Measurements from ENCODE around the gene RASL11A.

RASL11A gene

DNA sequence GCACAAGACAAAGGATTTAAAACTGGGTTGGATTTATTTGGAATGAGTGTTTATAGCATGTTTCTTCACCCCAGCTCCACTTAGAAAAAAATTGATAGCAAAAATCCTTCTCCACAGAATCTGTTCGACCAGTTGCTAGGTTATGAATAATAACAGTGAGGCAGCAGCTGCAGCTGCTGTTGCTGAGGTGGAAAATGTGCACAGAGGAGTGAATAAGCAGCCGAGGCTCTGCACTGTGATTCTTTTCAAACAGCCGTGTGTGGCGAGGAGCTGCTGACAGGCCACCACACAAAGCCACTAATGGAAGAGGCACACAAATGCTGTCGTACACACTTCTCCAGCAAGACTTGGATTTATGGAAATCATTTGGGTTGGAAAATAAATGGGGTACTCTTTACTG, 6.4 kb upstream of the RASL11A start:
- no peak for DNase-seq (ENCODE audit: low read depth, low spot score)
- CTCF ChIA-PET: interaction anchor here (2.7 to 3.8 kb wide), 2 partner anchors 10 to 279 kb away, joined by 7 to 16 read pairs; no protein-coding TSS in a partner anchor

GRCh38 chr13:27264648-27265047, 6.0 kb upstream of the RASL11A start:
- CTCF ChIA-PET: interaction anchor here (1.1 to 3.8 kb wide), 3 partner anchors 10 to 280 kb away, joined by 3 to 16 read pairs (median 7); no protein-coding TSS in a partner anchor
- TF ChIP-seq, protein P1, sequence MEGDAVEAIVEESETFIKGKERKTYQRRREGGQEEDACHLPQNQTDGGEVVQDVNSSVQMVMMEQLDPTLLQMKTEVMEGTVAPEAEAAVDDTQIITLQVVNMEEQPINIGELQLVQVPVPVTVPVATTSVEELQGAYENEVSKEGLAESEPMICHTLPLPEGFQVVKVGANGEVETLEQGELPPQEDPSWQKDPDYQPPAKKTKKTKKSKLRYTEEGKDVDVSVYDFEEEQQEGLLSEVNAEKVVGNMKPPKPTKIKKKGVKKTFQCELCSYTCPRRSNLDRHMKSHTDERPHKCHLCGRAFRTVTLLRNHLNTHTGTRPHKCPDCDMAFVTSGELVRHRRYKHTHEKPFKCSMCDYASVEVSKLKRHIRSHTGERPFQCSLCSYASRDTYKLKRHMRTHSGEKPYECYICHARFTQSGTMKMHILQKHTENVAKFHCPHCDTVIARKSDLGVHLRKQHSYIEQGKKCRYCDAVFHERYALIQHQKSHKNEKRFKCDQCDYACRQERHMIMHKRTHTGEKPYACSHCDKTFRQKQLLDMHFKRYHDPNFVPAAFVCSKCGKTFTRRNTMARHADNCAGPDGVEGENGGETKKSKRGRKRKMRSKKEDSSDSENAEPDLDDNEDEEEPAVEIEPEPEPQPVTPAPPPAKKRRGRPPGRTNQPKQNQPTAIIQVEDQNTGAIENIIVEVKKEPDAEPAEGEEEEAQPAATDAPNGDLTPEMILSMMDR (IDR thresholded peaks at IDR 0.05; ENCODE audit: insufficient read depth, low read length, missing control alignments): no peak
- no peak overlapping the region for H3K4me3 ChIP-seq (ENCODE audit: low read depth, low read length)
- POLR2A ChIA-PET: no interaction called here
- no peak for DNase-seq (ENCODE audit: low read depth, low spot score)

More for the DNA sequence above, 6.4 kb upstream of the RASL11A start:
- POLR2A ChIA-PET: no interaction called here
- no peak overlapping the region for H3K4me3 ChIP-seq (ENCODE audit: low read depth, low read length)
- TF ChIP-seq, protein P1 (IDR thresholded peaks at IDR 0.05; ENCODE audit: insufficient read depth, low read length, missing control alignments): no peak

- CTCF ChIA-PET: interaction anchor here (1.0 to 1.4 kb wide), 4 partner anchors 9 to 281 kb away, joined by 3 to 5 read pairs (median 4); no protein-coding TSS in a partner anchor
- no peak overlapping the region for H3K4me3 ChIP-seq (ENCODE audit: low read depth, low read length)
- TF ChIP-seq, protein P1 (IDR thresholded peaks at IDR 0.05; ENCODE audit: insufficient read depth, low read length, missing control alignments): no peak
- no peak for DNase-seq (ENCODE audit: low read depth, low spot score)
- POLR2A ChIA-PET: no interaction called here
These were observed 3.7 kb upstream of the RASL11A start for GRCh38 chr13:27266917-27267316.

GRCh38 chr13:27267596-27267995, 3.0 kb upstream of the RASL11A start:
- TF ChIP-seq, protein P1 (IDR thresholded peaks at IDR 0.05; ENCODE audit: insufficient read depth, low read length, missing control alignments): no peak
- POLR2A ChIA-PET: no interaction called here
- no peak for DNase-seq (ENCODE audit: low read depth, low spot score)
- CTCF ChIA-PET: interaction anchor here (1.0 to 1.4 kb wide), 4 partner anchors 10 to 282 kb away, joined by 3 to 5 read pairs (median 4); no protein-coding TSS in a partner anchor
- H3K4me3 ChIP-seq (ENCODE audit: low read depth, low read length): no peak overlapping the region

DNA sequence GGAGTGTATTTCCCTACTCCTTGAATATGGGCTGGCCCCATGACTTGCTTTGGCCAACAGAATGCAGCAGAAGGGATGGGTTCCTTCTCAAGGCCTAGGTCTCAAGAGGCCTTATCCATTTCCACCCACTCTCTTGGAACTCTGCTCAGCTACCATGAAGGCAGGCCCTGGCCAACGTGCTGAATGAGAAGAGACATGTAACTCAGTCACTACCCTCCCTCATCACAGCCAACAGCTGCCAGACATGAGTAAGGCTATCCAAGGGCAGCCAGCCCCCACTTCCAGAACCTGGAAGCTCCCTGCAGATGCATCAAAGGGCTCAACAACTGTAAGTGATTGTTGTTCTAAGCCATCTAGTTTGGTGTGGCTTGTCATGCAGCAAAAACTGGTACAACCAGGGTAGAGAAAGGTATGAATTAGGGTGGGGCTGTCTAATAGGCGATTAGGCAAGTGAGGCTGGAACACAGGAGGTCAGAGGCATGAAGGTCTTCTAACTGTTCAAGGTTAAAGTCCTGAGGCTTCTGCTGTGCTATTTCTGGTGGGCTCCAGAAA, 1.4 kb upstream of the RASL11A start:
- no peak overlapping the region for H3K4me3 ChIP-seq (ENCODE audit: low read depth, low read length)
- CTCF ChIA-PET: interaction anchor here (1.0 kb wide), 1 partner anchor 284 kb away, joined by 4 read pairs; no protein-coding TSS in a partner anchor
- TF ChIP-seq, protein P1 (IDR thresholded peaks at IDR 0.05; ENCODE audit: insufficient read depth, low read length, missing control alignments): no peak
- DNase-seq (ENCODE audit: low read depth, low spot score): no peak
- POLR2A ChIA-PET: no interaction called here

DNA sequence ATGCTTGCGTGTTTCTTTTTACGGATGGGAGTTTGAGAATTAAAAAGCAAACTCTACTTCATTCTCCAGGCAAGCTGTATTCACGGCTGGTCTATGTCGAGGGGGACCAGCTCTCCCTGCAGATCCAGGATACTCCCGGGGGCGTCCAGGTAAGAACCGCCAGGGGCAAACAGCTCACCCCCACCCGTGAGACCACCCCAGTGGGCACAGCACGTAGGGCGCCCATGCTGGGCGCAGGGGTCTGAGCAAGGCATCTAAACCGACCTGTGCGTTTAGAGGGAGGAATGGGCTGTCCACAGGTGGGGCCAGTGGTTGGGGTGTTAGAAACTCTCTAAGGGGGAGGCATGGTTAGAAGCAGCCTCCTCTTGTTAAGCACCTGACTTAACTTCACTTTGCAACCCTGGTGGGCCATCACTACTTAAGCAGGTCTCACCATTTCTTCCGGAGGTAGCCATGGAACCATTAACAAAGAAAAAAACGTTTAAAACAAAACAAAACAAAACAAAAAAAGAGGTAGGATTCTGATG, 1.0 kb downstream of the RASL11A start:
- CTCF ChIA-PET: interaction anchor here (0.7 to 2.7 kb wide), 9 partner anchors 9 to 286 kb away, joined by 3 to 13 read pairs (median 6); no protein-coding TSS in a partner anchor
- TF ChIP-seq, protein P1 (IDR thresholded peaks at IDR 0.05; ENCODE audit: insufficient read depth, low read length, missing control alignments): no peak
- POLR2A ChIA-PET: no interaction called here
- no peak for DNase-seq (ENCODE audit: low read depth, low spot score)
- H3K4me3 ChIP-seq (ENCODE audit: low read depth, low read length): peak overlapping the region; percentile 86
